Liver (tissue), 9 donors: ENCODE measurements around the gene CCDC102A. TPM values are rescaled to one million over a fixed set of nuclear protein-coding genes. Genes with fewer than 3 reads are reported as not detected.

Experiments
- DNase-seq: peaks from one replicate; pipeline ENCODE4 v3.0.0-alpha.2; 2017; ENCODE audit warnings: low spot score
- H3K27ac ChIP-seq, 2 donors: one replicate each; pipeline ENCODE4 v1.7.0; 2013; ENCODE audit warnings: inconsistent platforms in 2 of 2, low read length in 2 of 2, control low read depth in 1 of 2, low read depth in 1 of 2, mild to moderate bottlenecking in 1 of 2
- H3K27me3 ChIP-seq, 4 donors: one replicate each; pipeline versions ENCODE4 v1.6.1 to v1.7.0; 2013; ENCODE audit warnings: low read length in 3 of 4, inconsistent platforms in 1 of 4, mild to moderate bottlenecking in 1 of 4, moderate library complexity in 1 of 4; ENCODE audit not compliant: control insufficient read depth in 4 of 4, insufficient read depth in 4 of 4
- H3K36me3 ChIP-seq, 4 donors: one replicate each; pipeline versions ENCODE4 v1.6.1 to v1.7.0; 2013; ENCODE audit warnings: low read length in 3 of 4, mild to moderate bottlenecking in 3 of 4, low read depth in 1 of 4, moderate library complexity in 1 of 4; ENCODE audit not compliant: control insufficient read depth in 4 of 4, insufficient read depth in 3 of 4
- H3K4me1 ChIP-seq, 4 donors: one replicate each; pipeline versions ENCODE4 v1.6.1 to v1.7.0; 2013; ENCODE audit warnings: low read length in 3 of 4, mild to moderate bottlenecking in 3 of 4, moderate library complexity in 1 of 4; ENCODE audit not compliant: control insufficient read depth in 4 of 4, insufficient read depth in 4 of 4
- H3K4me3 ChIP-seq, 3 donors: one replicate each; pipeline versions ENCODE4 v1.6.1 to v1.7.0; 2013; ENCODE audit warnings: low read length in 3 of 3, control low read depth in 1 of 3, low read depth in 1 of 3, mild to moderate bottlenecking in 1 of 3
- H3K9ac ChIP-seq, 2 donors: one replicate each; pipeline ENCODE4 v1.7.0; 2013; ENCODE audit warnings: low read length in 2 of 2, mild to moderate bottlenecking in 2 of 2, moderate library complexity in 2 of 2, control low read depth in 1 of 2, low read depth in 1 of 2
- H3K9me3 ChIP-seq, 4 donors: one replicate each; pipeline versions ENCODE4 v1.6.1 to v1.7.0; 2013; ENCODE audit warnings: low read length in 3 of 4; ENCODE audit not compliant: control insufficient read depth in 4 of 4
- ATF3 ChIP-seq: IDR thresholded peaks from 2 replicates; pipeline ENCODE4 v1.6.1; 2016; ENCODE audit warnings: antibody characterized with exemption
- EGR1 ChIP-seq, 2 donors: IDR thresholded peaks; 2 replicates each; pipeline ENCODE4 v1.6.1; 2016 to 2018; ENCODE audit warnings: antibody characterized with exemption in 2 of 2, low read depth in 2 of 2
- FOXA1 ChIP-seq: IDR thresholded peaks from 2 replicates; pipeline ENCODE4 v1.6.1; 2016; ENCODE audit warnings: antibody characterized with exemption
- FOXA2 ChIP-seq: IDR thresholded peaks from 2 replicates; pipeline ENCODE4 v1.6.1; 2016; ENCODE audit warnings: antibody characterized with exemption
- GABPA ChIP-seq, 2 donors: IDR thresholded peaks in 1 of 2; conservative IDR thresholded peaks in 1 of 2; 2 replicates each; pipeline ENCODE4 v1.6.1; 2016; ENCODE audit warnings: antibody characterized with exemption in 2 of 2, mild to moderate bottlenecking in 1 of 2, moderate library complexity in 1 of 2
- HNF4A ChIP-seq, 2 donors: conservative IDR thresholded peaks; 2 replicates each; pipeline ENCODE4 v1.6.1; 2016; ENCODE audit warnings: antibody characterized with exemption in 2 of 2, mild to moderate bottlenecking in 2 of 2
- HNF4G ChIP-seq: IDR thresholded peaks from 2 replicates; pipeline ENCODE4 v1.6.1; 2016; ENCODE audit warnings: antibody characterized with exemption
- JUND ChIP-seq, 2 donors: IDR thresholded peaks; 2 replicates each; pipeline ENCODE4 v1.6.1; 2016; ENCODE audit warnings: antibody characterized with exemption in 2 of 2
- NR2F2 ChIP-seq: IDR thresholded peaks from 2 replicates; pipeline ENCODE4 v1.6.1; 2016; ENCODE audit warnings: antibody characterized with exemption
- RAD21 ChIP-seq, 2 donors: IDR thresholded peaks; 2 replicates each; pipeline ENCODE4 v1.6.1; 2016; ENCODE audit warnings: antibody characterized with exemption in 2 of 2, mild to moderate bottlenecking in 2 of 2
- RXRA ChIP-seq, 2 donors: IDR thresholded peaks; 2 replicates each; pipeline ENCODE4 v1.6.1; 2017 to 2018; ENCODE audit warnings: antibody characterized with exemption in 2 of 2, mild to moderate bottlenecking in 1 of 2
- SP1 ChIP-seq: IDR thresholded peaks from 2 replicates; pipeline ENCODE4 v1.6.1; 2018; ENCODE audit warnings: antibody characterized with exemption, mild to moderate bottlenecking
- TAF1 ChIP-seq: conservative IDR thresholded peaks from 2 replicates; pipeline ENCODE4 v1.6.1; 2016; ENCODE audit warnings: antibody characterized with exemption, mild to moderate bottlenecking
- YY1 ChIP-seq: IDR thresholded peaks from 2 replicates; pipeline ENCODE4 v1.6.1; 2016; ENCODE audit warnings: antibody characterized with exemption, mild to moderate bottlenecking
- WGBS: extraction: QIAGEN DNeasy Blood & Tissue Kit; methylation state at CpG from one replicate; pipeline ENCODE4 v1.1.7; 2013; 5-methylcytosine and 5-hydroxymethylcytosine counted together
- polyA plus RNA-seq, 2 donors: library from polyadenylated mRNA; stranded (reverse) in 1 of 2; unstranded in 1 of 2; fragments of 200-250 nt in 1 of 2; fragments of >200 nt in 1 of 2; fragmentation: Nextera tagmentation in 1 of 2; extraction: Ambion mirVana in 1 of 2; gene quantifications; one replicate each; pipeline versions ENCODE4 v1.2.1 to v1.2.3, GENCODE V29; 2013 to 2015
- total RNA-seq, 2 donors: library from RNA; depleted of rRNA; stranded (reverse); fragments of >200 nt; gene quantifications; one replicate each; pipeline ENCODE4 v1.2.3, GENCODE V29; 2014
- TF ChIP-seq, protein P1 (sequence below): IDR thresholded peaks from 2 replicates; pipeline ENCODE4 v1.6.1; 2016; ENCODE audit warnings: antibody characterized with exemption
- TF ChIP-seq, protein P2 (sequence below): IDR thresholded peaks from 2 replicates; pipeline ENCODE4 v1.6.1; 2016; ENCODE audit warnings: antibody characterized with exemption
- TF ChIP-seq, protein P3 (sequence below): fragments of 150-350 bp; IDR thresholded peaks from 2 replicates; pipeline ENCODE4 v1.5.1; 2017; ENCODE audit warnings: improper control_type of control experiment, low read depth, low read length; ENCODE audit not compliant: missing input control
- TF ChIP-seq, protein P4 (sequence below): IDR thresholded peaks from 2 replicates; pipeline ENCODE4 v1.6.1; 2016; ENCODE audit warnings: antibody characterized with exemption, mild to moderate bottlenecking
- donor health status: healthy.
- donor health status: healthy.
- donor health status: healthy.
- donor health status: healthy.
- donor health status: healthy.

The CCDC102A gene
- total and polyA plus RNA-seq, 4 donors = 0.36 to 2.6 (median 1.7) TPM

DNA sequence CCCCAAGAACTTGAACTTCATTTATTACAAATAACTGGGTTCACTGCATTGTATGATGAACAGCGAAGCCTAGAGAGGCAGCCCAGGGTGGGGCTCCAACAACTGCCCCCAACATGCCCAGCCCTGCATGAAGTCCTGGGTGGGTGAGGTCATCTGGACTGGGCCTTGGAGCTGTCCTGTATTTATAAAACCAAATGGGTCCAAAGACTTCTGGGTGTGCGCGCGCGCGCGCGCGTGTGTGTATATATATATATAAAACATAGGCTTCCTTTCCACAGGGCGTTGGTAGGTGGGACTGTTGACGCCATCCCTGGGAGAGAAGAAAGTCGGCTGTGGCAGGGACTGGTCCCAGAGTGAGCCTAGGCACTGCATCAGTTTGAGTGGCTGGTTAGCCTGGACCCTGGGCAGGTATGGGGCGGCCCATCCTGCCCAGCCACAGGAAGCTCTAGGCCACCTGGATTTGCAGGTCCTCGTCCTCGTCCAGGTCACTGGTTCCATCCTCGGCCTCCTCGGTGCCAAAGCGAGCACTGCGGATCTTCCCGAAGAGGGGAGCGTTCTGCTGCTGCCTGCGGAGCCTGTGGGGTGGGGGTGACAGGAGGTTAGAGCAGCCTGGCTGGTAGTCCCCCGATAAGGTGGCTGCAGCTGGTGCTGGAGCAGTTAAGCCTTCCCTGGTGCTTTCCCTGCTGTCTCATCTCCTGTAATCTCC, 23.9 kb downstream of the CCDC102A start:
- no peak overlapping the region for H3K27ac ChIP-seq
- H3K9me3 ChIP-seq = no peaks in the 10 kb centered on the region
- WGBS = 96% methylated on average over 23 of the region's 23 CpGs
- DNase-seq = no peak
- no peaks in the 10 kb centered on the region for H3K36me3 ChIP-seq
- TF ChIP-seq ATF3 (no peak), GABPA (IDR thresholded peaks at IDR 0.05 in 1 of 2, conservative IDR thresholded peaks at IDR 0.05 in 1 of 2) (no peak), YY1 (no peak), EGR1 (IDR thresholded peaks at IDR 0.05; ENCODE audit: low read depth in 2 of 2) (no peak), SP1 (no peak), TAF1 (no peak), NR2F2 (no peak), RXRA (IDR thresholded peaks at IDR 0.05) (no peak), JUND (IDR thresholded peaks at IDR 0.05) (no peak), FOXA2 (no peak), FOXA1 (no peak), RAD21 (IDR thresholded peaks at IDR 0.05) (no peak), HNF4G (no peak), HNF4A (conservative IDR thresholded peaks at IDR 0.05) (no peak)
- TF ChIP-seq, protein P1, sequence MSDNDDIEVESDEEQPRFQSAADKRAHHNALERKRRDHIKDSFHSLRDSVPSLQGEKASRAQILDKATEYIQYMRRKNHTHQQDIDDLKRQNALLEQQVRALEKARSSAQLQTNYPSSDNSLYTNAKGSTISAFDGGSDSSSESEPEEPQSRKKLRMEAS = no peak
- TF ChIP-seq, protein P2, sequence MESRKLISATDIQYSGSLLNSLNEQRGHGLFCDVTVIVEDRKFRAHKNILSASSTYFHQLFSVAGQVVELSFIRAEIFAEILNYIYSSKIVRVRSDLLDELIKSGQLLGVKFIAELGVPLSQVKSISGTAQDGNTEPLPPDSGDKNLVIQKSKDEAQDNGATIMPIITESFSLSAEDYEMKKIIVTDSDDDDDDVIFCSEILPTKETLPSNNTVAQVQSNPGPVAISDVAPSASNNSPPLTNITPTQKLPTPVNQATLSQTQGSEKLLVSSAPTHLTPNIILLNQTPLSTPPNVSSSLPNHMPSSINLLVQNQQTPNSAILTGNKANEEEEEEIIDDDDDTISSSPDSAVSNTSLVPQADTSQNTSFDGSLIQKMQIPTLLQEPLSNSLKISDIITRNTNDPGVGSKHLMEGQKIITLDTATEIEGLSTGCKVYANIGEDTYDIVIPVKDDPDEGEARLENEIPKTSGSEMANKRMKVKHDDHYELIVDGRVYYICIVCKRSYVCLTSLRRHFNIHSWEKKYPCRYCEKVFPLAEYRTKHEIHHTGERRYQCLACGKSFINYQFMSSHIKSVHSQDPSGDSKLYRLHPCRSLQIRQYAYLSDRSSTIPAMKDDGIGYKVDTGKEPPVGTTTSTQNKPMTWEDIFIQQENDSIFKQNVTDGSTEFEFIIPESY = no peak
- TF ChIP-seq, protein P3, sequence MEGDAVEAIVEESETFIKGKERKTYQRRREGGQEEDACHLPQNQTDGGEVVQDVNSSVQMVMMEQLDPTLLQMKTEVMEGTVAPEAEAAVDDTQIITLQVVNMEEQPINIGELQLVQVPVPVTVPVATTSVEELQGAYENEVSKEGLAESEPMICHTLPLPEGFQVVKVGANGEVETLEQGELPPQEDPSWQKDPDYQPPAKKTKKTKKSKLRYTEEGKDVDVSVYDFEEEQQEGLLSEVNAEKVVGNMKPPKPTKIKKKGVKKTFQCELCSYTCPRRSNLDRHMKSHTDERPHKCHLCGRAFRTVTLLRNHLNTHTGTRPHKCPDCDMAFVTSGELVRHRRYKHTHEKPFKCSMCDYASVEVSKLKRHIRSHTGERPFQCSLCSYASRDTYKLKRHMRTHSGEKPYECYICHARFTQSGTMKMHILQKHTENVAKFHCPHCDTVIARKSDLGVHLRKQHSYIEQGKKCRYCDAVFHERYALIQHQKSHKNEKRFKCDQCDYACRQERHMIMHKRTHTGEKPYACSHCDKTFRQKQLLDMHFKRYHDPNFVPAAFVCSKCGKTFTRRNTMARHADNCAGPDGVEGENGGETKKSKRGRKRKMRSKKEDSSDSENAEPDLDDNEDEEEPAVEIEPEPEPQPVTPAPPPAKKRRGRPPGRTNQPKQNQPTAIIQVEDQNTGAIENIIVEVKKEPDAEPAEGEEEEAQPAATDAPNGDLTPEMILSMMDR = no peak
- TF ChIP-seq, protein P4, sequence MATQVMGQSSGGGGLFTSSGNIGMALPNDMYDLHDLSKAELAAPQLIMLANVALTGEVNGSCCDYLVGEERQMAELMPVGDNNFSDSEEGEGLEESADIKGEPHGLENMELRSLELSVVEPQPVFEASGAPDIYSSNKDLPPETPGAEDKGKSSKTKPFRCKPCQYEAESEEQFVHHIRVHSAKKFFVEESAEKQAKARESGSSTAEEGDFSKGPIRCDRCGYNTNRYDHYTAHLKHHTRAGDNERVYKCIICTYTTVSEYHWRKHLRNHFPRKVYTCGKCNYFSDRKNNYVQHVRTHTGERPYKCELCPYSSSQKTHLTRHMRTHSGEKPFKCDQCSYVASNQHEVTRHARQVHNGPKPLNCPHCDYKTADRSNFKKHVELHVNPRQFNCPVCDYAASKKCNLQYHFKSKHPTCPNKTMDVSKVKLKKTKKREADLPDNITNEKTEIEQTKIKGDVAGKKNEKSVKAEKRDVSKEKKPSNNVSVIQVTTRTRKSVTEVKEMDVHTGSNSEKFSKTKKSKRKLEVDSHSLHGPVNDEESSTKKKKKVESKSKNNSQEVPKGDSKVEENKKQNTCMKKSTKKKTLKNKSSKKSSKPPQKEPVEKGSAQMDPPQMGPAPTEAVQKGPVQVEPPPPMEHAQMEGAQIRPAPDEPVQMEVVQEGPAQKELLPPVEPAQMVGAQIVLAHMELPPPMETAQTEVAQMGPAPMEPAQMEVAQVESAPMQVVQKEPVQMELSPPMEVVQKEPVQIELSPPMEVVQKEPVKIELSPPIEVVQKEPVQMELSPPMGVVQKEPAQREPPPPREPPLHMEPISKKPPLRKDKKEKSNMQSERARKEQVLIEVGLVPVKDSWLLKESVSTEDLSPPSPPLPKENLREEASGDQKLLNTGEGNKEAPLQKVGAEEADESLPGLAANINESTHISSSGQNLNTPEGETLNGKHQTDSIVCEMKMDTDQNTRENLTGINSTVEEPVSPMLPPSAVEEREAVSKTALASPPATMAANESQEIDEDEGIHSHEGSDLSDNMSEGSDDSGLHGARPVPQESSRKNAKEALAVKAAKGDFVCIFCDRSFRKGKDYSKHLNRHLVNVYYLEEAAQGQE = no peak
- no peaks in the 10 kb centered on the region for H3K27me3 ChIP-seq
- H3K9ac ChIP-seq = no peak overlapping the region
- no peak overlapping the region for H3K4me3 ChIP-seq
- no peaks in the 10 kb centered on the region for H3K4me1 ChIP-seq
